COLO829 (cell line): ENCODE data around the gene BTN3A1.
A peak's percentile ranks its signal among the peaks of the same experiment; 100 is the strongest.
"Not testable (repeated sequence)": the region's sequence is repeated elsewhere in the genome, so short reads cannot be mapped to it uniquely, and the experiment has no call there.

Experiments
- DNase-seq: peaks from one replicate; pipeline ENCODE4 v3.0.0; 2012; ENCODE audit warnings: low spot score

The BTN3A1 gene

GRCh38 chr6:26415036-26415614 is 13.1 kb downstream of the BTN3A1 start:
- DNase-seq: no peak

- no peak for DNase-seq
Measured at GRCh38 chr6:26415791-26416190, 13.7 kb downstream of the BTN3A1 start.

- no peak for DNase-seq
Measured at GRCh38 chr6:26416288-26416687, 14.2 kb downstream of the BTN3A1 start.

- not testable (repeated sequence) for DNase-seq
Measured at GRCh38 chr6:26418077-26418476, 16.0 kb downstream of the BTN3A1 start.

GRCh38 chr6:26418795-26419194 is 16.7 kb downstream of the BTN3A1 start:
- not testable (repeated sequence) for DNase-seq

- peak; percentile 59 for DNase-seq
Measured at GRCh38 chr6:26420688-26421171, 18.7 kb downstream of the BTN3A1 start.

GRCh38 chr6:26421259-26422144 is 19.4 kb downstream of the BTN3A1 start:
- DNase-seq: peak; percentile 95

GRCh38 chr6:26422329-26422728 is 20.3 kb downstream of the BTN3A1 start:
- DNase-seq: no peak

GRCh38 chr6:26426691-26427450 is 24.8 kb downstream of the BTN3A1 start:
- DNase-seq: no peak

GRCh38 chr6:26427451-26427809 is 25.4 kb downstream of the BTN3A1 start:
- DNase-seq: no peak

GRCh38 chr6:26428206-26428605 is 26.1 kb downstream of the BTN3A1 start:
- no peak for DNase-seq

- no peak for DNase-seq
Measured at GRCh38 chr6:26430787-26431186, 28.7 kb downstream of the BTN3A1 start.

- no peak for DNase-seq
Measured at GRCh38 chr6:26431258-26432172, 29.4 kb downstream of the BTN3A1 start.

GRCh38 chr6:26432627-26433201 is 30.6 kb downstream of the BTN3A1 start:
- DNase-seq: no peak

GRCh38 chr6:26433680-26434079 is 31.6 kb downstream of the BTN3A1 start:
- not testable (repeated sequence) for DNase-seq

- no peak for DNase-seq
Measured at GRCh38 chr6:26436018-26436417, 33.9 kb downstream of the BTN3A1 start.

- DNase-seq: no peak
Measured at GRCh38 chr6:26437550-26437949, 35.5 kb downstream of the BTN3A1 start.

- no peak for DNase-seq
Measured at GRCh38 chr6:26438000-26438399, 35.9 kb downstream of the BTN3A1 start.

- DNase-seq: no peak
Measured at GRCh38 chr6:26439151-26440125, 37.4 kb downstream of the BTN3A1 start.

GRCh38 chr6:26440977-26441358 is 38.9 kb downstream of the BTN3A1 start:
- DNase-seq: no peak
